NCI-H82 treated with DMSO at 0.1 percent for 48 hours (cell line): ENCODE measurements around the gene SLC28A1.
A peak's percentile ranks its signal among the peaks of the same experiment; 100 is the strongest.
"Not testable (repeated sequence)": the region's sequence is repeated elsewhere in the genome, so short reads cannot be mapped to it uniquely, and the experiment has no call there.

Experiments used
- DNase-seq: peaks from one replicate; lab custom pipeline; 2025; ENCODE audit not compliant: unreplicated experiment; lab: John Stamatoyannopoulos, UW

Gene SLC28A1

GRCh38 chr15:84961707-84962106 is 77.2 kb downstream of the SLC28A1 start:
- no peak for DNase-seq

- DNase-seq, result no peak
Observed at GRCh38 chr15:84962955-84963354, 78.5 kb downstream of the SLC28A1 start.

GRCh38 chr15:84967380-84967779 is 82.9 kb downstream of the SLC28A1 start:
- no peak for DNase-seq

GRCh38 chr15:84968301-84968700 is 83.8 kb downstream of the SLC28A1 start:
- no peak for DNase-seq

- no peak for DNase-seq
Observed at GRCh38 chr15:84969257-84969656, 84.8 kb downstream of the SLC28A1 start.

GRCh38 chr15:84970843-84971242 is 86.4 kb downstream of the SLC28A1 start:
- DNase-seq, result no peak

GRCh38 chr15:84973492-84974460 is 89.3 kb downstream of the SLC28A1 start:
- no peak for DNase-seq

- no peak for DNase-seq
Observed at GRCh38 chr15:84975871-84976351, 91.4 kb downstream of the SLC28A1 start.

GRCh38 chr15:84976746-84977345 is 92.4 kb downstream of the SLC28A1 start:
- peak; percentile 25 for DNase-seq

GRCh38 chr15:84979651-84980050 is 95.2 kb downstream of the SLC28A1 start:
- no peak for DNase-seq

GRCh38 chr15:84980196-84981053 is 96.0 kb downstream of the SLC28A1 start:
- DNase-seq, result peak; percentile 73

- peak; percentile 78 for DNase-seq
Observed at GRCh38 chr15:84981054-84981710, 96.7 kb downstream of the SLC28A1 start.

GRCh38 chr15:84981711-84982300 is 97.3 kb downstream of the SLC28A1 start, which contains the start of gene PDE8A:
PDE8A (plus strand) TSS chr15:84981856; CDS start chr15:84982163, 307 bp downstream.
- DNase-seq, result no peak

GRCh38 chr15:84982301-84982920 is 97.9 kb downstream of the SLC28A1 start:
- peak; percentile 13 for DNase-seq

GRCh38 chr15:84983294-84983693 is 98.8 kb downstream of the SLC28A1 start:
- no peak for DNase-seq

GRCh38 chr15:84983711-84984110 is 99.2 kb downstream of the SLC28A1 start:
- no peak for DNase-seq

GRCh38 chr15:84985158-84985557 is 100.7 kb downstream of the SLC28A1 start:
- DNase-seq, result no peak

GRCh38 chr15:84987351-84987750 is 102.9 kb downstream of the SLC28A1 start:
- not testable (repeated sequence) for DNase-seq

- no peak for DNase-seq
Observed at GRCh38 chr15:84987949-84988624, 103.6 kb downstream of the SLC28A1 start.
